ENCODE results near the gene PPM1H.

PPM1H gene

DNA sequence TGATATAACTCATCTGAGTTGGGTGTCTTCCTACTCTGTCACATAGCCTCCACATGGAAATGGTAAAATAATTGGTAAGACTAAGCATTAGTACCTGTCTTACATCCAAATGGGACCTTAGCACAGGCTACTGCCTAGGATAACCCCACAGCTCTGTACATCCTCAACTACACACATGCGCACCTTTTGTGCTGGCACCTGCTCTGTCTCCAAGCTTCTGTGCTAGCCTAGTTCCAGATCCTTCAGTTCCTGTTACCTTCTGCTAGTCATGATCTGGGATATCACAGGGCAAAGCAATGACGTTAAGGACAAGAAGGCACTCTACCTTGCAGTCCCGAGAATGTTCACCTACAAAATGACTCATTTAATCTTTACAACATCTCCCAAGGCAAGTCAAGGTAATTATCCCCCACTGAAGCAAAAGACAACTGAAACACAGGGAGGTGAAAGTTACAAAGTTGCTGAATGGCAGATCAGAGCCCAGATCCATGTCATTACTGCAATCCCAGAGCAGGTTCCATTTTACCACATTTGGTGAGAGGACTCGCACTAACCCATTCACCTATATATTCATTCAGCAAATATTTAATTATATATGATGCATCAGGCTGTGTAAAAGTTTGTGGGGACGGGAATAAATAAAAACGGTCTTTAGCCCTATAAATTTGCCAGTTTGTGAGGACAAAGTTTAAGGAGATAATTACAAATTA is 61.7 kb downstream of the PPM1H start:
- DNase-seq (ENCODE audit: low read depth), result no peak

DNA sequence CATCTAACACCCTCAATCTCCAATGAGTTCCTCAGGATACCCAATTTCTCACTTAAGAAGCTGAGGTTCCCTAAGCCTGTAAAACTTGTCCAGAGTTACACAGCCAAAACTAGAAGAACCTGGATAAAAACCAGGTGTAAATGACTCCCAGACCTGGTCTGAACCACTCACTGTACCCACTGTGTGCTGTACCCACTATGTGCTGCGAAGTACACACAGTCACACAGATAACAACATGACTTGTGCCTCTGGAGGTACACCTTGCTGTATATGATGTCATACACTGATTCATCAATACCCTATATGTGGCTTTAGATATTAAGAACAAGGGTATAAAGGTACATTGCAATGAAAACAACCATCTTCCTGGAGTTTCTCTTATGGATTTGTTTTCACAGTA is 66.1 kb downstream of the PPM1H start:
- DNase-seq (ENCODE audit: low read depth), result no peak

DNA sequence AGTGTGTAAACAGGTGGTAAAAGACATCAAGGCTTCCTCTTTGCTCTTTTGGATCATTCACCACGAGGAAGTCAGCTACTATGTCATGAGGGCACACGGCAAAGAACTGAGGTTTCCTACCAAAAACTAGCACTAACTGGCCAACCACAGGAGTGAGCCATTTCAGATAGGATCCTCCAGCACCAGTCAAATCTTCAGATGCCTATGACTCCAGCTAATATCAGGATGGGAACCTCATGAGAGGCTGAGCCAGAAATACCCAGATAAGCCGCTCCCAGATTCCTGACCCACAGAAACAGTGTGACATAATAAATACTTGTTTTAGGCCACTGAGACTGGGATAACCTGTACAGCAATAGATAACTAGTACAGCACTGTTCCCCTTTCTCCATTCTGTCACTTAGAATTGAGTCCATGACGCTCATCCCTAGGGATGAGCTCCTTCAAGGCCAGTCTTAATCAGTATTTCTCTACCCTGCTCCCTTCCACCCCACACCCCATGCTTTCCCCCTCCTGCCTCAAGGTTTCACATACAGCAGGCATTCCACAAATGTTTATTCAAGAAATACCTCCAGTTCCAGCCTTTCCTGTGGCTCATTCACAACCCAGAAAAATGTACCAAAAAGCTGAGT is 68.4 kb downstream of the PPM1H start:
- no peak for DNase-seq (ENCODE audit: low read depth)

DNA sequence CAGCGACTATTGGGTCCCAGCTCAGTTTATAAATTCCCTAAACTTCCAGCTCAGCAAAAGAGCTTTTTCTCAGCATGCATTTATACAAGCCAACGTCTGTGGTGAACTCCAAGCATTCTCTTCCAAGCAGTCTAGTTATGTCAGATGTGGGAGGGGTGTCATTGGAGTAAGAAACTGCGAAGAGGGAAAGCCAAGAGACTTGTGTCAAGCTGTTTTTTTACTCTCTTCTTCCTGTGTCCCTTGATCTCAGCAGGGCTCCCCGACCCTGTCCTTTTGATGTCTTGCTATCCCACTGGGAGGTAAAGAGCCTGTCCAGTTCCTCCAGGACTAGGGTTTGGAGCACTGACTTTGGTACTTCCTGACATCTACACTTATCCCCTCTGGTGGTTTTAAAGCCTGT is 69.0 kb downstream of the PPM1H start:
- no peak for DNase-seq (ENCODE audit: low read depth)

DNA sequence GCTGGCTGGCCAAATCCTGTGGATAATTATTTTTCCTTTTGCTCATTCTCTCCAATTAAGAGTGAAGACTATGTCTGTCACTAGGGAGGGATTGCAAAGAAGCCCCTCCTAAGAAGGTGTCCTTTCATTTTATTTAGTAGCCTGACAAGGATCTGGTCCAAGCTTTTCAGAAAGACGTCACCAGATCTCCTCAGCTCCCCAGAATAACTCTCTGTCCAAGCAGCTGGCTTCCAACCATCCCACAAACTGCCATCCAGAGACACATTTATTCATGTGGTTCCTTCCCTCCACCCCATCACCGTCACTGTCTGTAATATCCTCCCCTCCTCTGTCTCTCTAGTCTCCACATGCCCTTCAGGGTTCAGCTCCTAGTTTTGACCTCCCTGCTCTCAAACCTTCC is 69.9 kb downstream of the PPM1H start:
- no peak for DNase-seq (ENCODE audit: low read depth)

DNA sequence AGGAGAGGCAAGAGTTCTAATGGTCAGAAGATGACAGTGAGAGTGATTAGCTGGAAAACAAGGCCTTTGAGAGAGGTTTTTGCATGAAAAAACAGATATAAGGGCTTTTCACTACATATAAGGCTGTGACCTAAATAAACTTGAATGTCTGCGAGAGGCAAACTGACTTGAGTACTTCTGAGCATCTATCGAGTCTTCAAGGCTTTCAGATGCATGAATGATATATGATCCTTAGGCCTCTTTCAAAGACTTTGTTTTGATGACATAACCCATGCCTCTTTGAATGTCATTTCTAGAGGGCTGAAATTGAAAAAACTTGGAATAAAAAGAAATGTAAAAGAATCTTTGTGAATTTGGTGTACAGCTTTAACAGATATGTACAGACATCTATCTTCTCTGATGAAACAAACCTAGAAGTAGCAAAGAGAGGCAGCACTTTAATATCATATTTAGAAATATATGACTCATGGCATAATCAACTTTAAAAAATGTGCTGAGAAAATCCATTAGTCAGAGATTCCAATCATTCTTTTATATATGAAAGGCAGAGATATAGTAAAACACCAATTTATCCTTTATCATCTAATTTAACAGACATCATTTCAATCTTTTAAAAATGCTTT is 72.6 kb downstream of the PPM1H start:
- DNase-seq (ENCODE audit: low read depth), result no peak

DNA sequence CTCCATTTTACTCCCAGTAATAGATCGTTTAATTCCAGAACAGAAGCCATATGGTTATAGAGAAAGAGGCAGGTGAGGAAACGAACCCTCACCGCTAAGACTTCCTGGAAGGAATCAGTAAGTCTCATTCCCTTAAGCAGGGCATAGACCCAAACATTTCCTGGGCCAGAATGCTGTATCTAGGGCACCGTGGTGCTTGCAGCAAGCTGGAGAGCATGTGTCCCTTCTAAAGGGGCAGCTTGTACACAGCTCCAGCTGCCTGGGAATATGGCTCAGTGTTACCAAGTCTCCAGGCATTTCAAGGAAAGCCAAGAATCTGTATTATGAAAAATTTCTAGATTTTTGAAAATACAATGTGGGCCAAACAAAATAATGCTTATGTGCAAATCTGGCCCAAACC is 73.4 kb downstream of the PPM1H start:
- DNase-seq (ENCODE audit: low read depth), result no peak

DNA sequence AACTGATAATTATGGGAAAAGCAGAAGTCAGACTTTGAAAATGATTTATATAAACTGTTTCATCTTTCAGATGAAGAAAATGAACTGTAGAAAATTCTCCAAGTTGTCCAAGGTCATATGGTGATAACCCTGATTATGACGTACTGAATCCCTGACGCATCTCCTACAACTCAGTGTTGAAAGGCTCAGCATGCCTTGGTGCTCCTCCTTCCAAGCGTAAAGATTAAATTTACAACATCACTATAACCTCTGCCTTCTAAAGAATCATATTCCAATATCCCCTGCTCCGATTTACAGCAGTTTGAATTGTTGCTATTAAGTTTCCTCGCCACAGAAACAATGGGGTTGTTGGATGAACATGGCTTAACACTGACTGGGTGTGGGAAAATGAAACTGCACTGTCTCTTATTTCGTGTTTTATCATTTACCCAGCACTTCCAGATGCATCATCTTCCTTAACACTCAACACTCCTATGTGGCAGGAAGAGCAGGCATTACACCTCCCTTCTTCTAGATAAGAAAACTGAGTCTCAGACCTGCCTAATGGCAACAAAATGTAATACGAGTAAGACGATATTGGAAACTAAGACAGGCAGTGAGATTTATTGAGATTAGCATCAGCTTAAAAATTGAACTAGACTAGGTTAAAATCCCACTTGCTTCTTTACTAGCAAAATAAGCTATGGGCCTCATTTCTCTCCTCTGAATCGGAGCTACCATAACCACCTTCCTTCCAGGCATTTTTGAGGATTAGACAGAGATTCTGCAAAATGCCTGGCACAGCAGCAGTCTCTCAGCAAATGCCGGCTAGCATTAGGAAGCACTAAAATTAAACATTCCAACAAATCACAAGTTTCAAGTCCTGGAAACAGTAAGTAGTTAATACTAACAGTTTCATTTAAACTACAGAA is 74.2 kb downstream of the PPM1H start:
- no peak for DNase-seq (ENCODE audit: low read depth)

DNA sequence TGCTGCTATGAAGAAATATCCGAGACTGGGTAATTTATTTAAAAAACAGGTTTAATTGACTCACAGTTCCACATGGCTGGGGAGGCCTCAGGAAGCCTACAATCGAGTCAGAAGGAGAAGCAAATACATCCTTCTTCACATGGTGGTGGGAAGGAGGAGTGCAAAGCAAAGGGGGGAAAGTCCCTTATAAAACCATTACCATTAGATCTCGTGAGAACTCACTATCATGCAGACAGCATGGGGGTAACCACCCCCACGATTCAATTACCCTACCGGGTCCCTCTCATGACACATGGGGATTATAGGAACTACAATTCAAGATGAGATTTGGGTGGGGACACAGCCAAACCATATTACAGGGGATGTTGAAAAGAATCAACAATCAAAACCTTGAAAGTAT is 74.9 kb downstream of the PPM1H start:
- DNase-seq (ENCODE audit: low read depth), result no peak

DNA sequence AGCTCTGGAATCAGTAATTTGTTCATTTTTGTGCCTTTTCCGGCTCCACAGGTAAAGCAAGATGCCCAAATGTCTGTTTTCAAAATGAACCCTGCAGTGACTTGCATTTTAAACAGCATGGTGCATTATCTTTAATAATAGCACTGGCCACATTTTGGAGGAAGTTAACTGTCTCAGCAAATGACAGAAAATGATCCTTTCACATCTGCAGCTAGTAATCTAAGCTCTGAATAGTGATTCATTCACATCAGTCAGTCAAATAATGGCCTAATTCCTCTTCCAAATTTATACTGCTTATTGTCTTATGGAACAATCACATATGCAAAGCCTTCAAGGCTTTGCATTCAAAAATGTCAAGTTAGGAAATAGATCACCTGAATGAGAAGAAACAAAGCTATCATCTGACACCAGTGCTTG is 75.6 kb downstream of the PPM1H start:
- DNase-seq (ENCODE audit: low read depth), result no peak

DNA sequence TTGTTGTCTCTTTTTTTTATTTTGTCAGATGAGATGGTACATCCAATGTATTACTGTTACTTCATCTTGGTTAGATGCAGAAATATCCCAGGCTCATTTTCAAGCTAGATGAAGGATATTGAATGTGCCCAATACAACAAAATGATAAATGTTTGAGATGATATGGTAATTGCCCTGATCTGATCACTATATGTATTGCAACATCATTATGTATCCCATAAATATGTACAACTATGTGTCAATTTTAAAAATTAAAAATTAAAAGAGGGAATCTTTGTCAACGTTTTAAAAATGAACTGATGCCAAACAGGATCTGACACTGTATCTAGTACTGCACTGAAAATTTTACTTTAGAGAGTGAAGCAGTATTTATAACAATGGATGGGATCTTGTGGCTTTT is 78.5 kb downstream of the PPM1H start:
- no peak for DNase-seq (ENCODE audit: low read depth)

DNA sequence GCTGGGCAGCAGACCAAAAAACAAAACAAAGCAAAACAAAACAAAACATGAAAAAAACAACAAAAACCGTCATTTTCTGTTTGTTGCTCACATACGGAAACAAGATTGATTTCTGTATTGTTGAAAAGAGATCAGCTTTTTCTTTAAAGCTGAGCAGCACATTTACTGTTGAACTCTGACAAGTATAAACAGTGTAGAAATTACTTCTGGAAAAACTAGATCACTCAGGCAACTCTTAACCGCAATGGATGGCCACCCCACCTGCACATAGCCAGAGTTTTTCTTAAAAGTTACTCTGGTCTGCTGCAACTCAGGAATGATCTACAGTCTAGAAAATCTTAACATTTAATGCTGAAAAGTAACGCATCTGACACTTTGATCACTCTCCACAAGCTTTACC is 80.9 kb downstream of the PPM1H start:
- no peak for DNase-seq (ENCODE audit: low read depth)

DNA sequence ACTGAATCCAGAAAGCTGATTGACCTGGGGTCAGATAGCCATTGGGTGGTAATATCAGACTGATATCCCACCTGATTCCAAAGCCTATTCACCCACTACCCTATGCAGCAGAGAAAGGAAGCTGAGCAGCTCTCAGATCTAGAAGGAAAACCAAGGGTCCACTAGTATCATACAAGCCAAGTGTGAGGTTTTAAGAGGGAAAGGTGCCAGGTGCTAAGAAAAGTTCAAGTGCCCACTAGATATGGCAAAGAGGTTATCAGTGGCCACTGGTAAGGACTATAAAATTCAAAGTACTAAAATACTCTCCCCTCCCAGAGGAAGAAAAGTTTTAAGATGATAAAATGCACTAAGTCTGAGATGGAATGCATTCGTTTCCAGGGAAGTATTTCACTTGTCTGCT is 85.6 kb downstream of the PPM1H start:
- DNase-seq (ENCODE audit: low read depth), result no peak

DNA sequence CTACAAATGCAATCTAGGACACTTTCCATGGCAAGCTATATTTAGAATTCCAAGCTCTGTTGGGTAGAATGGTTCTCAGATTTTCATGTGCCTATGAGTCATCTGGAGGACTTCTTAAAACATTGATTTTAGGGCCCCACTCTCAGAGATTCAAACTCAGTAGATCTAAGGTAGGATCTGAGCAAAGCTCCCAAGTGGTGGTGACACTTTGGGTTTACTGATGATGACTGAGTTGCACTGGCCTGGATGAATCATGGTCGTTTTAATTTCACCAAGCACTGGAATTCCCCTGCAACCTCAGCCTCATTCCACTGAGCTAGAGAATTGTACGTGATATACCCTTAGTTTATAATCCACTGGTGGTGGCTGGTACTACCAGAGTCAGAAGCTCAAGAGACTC is 86.5 kb downstream of the PPM1H start:
- DNase-seq (ENCODE audit: low read depth), result no peak

DNA sequence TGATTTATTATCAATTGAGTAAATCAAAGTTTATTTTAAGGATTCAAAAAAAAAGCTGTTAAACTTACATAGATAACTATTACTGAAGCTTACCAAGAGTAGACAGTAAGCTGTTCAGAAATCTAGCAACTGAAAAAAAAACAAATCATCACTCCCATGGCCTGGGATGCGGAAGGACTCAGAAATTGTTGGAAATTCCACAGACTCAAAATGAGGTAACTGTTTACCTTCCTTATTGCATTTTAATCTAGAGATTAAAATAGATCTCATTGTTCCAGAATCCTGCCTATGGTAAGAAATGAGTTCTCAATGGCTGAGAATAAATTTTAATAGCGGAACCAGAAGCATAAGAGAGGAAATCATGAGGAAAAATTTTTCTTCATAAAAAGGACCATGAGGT is 87.2 kb downstream of the PPM1H start:
- DNase-seq (ENCODE audit: low read depth), result no peak

DNA sequence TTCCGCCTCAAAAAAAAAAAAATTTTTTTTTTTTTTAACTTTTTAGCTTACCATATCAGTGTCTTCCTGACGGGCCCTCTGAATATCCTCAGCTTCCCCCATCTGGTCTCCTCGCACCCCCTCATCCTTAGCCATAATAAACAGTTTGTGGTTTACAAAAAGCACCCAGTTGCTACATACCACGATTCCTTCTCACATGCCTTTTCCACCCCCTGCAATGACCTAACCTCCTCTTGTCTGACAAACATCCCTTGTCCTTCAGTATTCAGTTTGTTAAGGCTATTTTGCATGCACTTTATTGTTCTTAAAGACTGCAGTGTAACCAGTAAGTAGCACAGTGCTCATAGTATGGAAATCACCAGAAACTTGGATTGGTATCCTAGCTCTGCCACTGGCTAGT is 88.5 kb downstream of the PPM1H start:
- no peak for DNase-seq (ENCODE audit: low read depth)

DNA sequence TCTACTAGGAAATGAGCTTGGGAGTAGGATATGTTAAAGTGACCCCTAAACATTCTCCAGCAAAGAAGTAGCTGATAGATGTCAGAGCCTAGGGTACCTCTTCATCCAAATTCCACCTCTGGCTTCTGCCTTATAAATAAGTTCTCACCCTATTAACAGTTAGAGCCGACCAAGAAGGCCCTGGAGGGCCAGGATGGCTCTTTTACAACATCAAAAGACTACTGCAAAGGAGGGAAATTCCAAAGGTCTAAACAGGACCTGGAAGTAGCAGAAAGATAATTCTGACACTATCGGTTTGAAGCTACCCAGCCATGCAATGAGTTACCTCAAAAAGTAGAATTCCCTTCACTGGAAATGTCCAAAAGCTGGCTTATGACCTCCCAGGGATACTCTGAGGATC is 90.0 kb downstream of the PPM1H start:
- no peak for DNase-seq (ENCODE audit: low read depth)

DNA sequence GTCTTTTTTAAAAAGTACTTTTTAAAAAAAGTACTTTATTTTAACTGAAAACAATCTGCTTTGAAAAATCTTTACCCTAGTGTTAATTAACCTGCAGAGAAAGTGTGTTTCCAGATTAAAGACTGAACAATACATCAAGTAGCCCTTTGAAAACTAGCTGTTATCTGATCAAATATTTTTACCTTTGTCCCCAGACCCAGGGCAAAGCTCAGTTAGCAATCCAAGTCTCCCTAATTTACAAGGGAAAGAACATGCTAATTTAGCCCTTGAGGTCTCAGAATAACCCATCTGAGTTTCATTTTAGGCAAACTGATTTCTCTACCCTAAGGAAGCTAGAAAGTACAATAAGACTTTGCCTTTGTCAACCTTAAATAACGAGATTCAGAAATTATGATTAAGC is 91.2 kb downstream of the PPM1H start:
- DNase-seq (ENCODE audit: low read depth), result no peak

DNA sequence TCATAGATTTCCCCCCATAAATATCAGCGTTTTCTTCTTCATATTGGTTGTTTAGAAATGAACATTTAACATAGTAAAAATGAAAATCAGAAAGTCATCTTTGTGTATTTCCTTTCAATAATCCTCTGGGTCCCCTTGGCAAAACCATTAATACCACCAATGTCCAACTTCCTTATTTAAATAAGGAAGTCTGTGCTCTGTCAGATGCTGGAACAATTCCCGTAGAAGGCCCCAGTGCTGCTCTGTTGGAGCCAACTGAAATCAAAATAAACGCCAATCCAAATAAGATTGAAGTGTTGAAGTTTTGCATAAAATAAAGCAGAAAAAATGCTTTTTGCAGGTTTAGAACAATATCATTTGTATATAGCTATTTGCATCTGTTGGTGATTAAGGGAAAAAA is 93.1 kb downstream of the PPM1H start:
- no peak for DNase-seq (ENCODE audit: low read depth)

DNA sequence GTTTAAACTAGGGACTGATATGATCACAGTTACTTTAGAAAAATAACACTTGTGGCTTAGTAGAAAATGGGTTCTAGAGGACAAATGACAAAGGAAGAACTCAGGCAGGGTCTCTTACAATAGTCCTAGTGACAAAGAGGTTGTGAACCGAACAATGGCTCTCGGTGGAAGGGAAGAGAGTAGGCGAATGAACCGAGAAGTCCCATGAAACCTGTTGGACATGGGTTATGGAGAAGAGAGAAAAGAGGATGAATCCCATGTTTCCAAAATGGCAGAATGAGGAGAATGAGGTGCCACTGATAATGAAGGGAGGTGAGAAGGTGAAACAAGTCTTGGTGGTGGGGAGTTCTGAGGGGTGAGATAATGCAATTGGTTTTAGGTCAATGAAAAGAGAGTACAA is 94.1 kb downstream of the PPM1H start:
- no peak for DNase-seq (ENCODE audit: low read depth)

DNA sequence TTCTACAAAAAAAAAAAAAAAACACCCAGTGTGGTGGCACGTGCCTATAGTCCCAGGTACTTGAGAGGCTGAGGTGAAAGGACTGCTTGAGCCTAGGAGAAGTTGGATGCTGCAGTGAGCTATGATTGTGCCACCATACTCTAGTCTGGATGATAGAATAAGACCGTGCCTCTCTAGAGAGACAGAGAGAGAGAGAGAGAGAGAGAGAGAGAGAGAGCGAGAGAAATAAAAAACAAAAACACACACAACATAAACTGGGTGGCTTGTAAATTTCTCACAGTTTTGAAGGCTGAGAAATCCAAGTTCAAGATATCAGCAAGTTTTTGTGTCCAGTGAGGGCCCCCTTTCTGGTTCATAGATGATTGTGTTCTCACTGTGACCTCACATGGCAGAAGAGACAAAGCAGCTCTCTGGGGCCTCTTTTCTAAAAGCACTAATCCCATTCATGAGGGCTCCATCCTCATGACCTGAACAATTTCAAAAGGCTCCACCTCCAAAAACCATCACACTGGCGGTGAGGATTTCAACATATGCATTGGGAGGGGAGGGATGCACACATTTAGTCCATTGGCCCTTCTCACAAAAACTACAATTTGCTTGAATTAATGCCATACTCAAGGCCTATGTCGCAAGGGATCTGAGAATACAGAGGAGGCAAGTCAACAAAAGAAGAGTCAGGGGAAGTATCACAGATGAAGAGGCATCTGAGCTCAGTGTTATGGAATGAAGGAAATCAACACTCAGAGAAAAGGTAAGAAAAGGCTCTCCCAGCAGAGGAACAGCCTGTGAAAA is 94.9 kb downstream of the PPM1H start:
- no peak for DNase-seq (ENCODE audit: low read depth)

DNA sequence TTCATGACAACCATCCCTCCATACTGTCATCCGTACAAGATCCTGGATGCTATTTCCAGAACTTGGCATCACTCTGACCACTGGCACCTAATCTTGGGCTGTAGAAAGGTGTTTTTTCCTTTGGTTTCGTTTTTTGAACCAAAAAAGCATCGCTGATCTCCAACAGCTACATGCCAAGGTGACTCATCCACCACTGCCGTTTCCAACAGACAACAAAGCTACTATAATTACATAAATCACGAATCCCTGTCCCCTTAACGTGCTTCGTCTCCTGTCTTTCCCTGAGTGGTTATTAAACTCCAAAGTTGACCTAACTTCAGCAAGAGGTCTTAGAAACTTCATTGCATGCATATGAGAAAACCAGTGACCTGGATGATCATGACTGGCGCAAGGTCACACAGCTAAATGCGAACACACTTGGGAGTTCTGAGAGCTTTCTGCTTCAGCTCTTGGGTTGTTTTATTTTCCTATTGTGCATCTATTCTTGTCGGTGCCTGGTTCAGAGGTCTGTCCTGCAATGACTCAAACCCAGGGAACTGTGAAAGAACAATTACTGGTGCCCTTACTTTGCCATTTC is 99.9 kb downstream of the PPM1H start:
- DNase-seq (ENCODE audit: low read depth), result no peak
